HTR-8/SVneo (cell line): ENCODE results near the gene NMRK1.

ENCODE experiments used
- DNase-seq: peaks from one replicate; pipeline ENCODE4 v3.0.0; 2011; ENCODE audit warnings: low spot score, mixed read lengths; ENCODE audit not compliant: insufficient read length
- FAIRE-seq: peaks from 2 replicates; lab custom pipeline; 2011; peaks lifted over from hg19 to GRCh38; lab: Jason Lieb, UNC

The NMRK1 gene

DNA sequence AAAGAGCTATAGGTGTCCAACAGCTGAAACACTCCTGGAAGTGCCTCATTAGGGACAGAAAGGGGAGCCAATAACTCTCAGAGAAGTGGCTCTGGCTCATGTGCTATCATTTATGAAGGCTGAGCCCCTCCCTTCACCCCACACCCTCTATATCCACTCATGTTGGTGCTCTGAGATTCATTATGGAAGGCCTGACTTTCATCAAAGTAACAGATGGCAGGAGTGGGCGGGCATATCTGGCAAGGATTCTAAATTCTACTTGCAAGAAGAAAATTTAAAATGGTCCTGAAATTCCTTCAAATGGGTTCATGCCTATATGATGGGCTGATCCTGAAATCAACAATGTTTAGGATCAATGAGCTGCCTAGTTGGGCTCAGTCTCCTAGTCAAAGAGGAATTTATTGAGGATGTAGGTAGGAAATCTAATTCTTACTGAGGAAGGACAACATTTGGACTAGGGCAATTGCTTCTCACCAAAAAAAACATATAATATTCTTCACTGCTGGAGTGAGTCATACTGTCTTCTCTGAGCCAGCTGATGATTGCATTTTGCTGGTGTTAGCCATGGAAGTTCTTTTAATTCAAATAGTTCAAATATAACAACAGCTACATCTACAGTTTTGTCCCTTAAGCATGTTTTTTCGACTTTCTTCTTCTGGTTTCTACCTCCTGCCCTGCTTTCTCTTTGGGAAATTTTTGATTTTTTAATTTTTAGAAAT is 23.5 kb downstream of the NMRK1 start:
- DNase-seq (no peak), FAIRE-seq (no peak)

DNA sequence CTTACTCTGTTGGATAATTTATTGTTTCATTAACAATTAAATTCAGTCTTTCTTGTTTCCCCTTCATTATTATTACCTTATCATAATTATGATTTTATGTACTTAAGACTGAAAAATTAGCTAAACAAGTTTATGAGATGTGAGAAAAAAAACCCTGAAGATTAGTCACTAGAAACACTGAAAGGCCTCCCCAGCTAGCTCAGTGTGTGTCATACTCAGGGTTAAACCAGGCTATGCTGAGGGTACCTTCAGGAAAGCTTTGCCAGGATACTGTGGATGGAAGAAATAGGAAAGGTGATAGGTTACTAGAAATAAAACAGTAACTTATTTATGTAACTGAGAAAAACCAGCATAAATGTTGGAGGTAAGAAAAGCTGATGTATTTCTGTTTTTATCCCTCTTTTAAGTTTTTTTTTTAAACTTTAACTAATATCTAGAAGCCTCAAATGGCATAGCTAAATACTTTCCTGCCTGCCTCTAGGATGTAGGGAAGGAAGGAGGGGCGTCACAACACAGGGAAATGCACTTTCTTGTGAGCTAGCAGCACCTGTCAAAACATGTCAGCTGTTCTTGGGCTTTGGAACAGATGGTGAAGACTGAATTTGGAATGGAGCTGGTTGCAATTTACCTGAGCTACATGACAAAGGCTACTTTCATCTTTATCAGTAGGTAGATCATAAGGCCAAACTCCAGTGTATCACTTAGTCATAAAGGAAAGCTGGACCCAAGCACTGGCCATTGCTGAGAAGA is 24.2 kb downstream of the NMRK1 start:
- no peak for FAIRE-seq
- DNase-seq, result no peak

DNA sequence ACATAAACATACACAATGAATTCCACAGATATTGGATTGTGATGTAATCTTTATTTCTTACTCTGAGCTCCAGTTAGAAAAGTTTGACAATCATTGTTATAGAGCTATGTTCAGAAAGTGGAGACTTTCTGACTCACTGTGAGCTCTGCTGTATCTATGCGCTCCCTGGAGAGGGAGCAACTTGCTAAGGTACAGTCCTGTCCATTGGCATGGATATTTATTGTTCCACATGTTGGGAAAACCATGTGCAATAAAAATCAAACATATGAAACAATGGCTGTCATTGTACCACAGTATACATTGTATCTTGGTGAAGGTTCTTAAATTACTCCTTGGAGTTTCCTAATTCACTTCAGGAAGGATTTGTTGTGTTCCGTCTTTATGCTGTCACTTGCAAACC is 26.8 kb downstream of the NMRK1 start:
- no peak for DNase-seq
- no peak for FAIRE-seq

DNA sequence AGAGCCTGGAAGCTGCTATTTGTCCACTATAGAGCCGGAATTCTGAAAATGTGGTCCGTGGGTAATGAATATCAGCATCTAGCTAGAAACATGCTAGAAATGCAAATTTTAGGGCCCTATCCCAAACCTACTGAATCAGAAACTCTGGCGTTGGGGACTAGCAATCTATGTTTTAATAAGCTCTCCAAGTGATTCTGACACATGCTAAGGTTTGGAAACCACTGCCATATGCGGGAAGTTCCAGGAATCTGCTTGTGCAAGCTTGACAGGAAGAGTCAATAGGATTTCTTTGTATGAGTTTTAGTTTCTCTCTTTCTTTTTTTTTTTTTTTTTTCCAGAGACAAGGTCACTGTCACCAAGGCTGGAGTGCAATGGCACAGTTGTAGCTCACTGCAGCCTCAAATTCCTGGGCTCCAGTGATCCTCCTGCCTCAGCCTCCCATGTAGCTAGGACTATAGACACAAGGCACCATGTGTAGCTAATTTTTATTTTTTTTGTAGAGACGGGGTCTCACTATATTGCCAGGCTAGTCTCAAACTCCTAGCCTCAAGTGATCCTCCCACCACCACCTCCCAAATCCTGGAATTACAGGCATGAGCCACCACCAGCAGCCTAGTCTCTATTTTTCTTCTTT is 33.5 kb downstream of the NMRK1 start:
- DNase-seq (no peak), FAIRE-seq (no peak)

DNA sequence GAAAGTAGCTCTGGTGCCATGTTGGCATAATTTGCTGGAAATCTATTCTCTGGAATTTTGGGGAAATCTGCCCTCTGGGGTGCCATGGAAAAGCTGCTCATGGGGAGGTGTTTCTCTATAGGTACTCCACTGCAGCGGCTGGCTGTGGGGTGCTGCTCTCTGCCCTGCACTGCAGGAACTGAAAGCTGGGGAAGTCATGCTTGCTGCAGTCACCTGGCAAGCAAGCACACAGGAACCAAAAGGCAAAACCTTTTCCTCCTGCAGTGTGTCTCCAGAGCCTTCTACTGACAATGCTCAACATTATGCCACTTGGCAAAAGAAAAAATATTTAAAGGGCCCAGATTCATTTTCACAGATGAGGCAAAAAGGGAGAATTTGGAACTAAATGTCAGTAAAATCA is 34.1 kb downstream of the NMRK1 start:
- DNase-seq (no peak), FAIRE-seq (no peak)

DNA sequence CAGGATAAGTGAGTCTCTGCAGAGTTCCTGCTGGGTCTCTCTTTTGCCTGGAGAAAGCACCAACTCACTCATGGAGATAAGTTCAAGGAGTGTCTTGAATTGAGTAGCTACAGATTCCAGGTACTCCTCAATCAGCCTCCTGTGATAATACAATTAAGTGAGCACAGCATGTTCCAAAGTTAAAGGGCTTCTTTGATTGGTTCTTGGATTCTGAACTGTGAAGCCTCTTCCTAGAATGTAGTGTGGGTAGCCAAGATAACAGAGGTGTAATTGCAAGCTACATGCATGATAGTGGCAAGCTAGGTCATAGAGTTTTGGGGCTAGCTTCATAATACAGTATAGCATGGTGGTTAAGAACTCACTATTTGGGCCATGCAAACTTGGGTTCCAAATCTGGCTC is 36.7 kb downstream of the NMRK1 start:
- FAIRE-seq (no peak), DNase-seq (no peak)

DNA sequence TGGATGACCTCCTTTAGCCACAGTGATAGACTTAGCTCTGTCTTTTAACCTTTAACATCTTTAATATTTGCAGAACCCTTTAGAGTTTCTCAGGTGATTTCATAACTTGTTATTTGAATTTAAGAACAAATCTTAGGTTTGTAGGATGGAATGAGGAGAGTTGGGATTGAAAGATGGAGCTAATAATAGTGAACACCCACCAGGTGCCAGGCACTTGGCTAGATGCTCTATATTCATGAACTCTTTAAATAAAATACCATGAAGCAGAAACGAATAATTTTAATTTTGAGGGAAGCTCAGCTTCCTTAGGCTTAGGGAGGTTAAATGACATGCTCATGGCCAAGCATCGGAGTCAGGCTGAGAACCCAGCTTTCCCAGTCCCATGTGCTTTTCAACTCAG is 40.4 kb downstream of the NMRK1 start:
- FAIRE-seq (no peak), DNase-seq (no peak)

DNA sequence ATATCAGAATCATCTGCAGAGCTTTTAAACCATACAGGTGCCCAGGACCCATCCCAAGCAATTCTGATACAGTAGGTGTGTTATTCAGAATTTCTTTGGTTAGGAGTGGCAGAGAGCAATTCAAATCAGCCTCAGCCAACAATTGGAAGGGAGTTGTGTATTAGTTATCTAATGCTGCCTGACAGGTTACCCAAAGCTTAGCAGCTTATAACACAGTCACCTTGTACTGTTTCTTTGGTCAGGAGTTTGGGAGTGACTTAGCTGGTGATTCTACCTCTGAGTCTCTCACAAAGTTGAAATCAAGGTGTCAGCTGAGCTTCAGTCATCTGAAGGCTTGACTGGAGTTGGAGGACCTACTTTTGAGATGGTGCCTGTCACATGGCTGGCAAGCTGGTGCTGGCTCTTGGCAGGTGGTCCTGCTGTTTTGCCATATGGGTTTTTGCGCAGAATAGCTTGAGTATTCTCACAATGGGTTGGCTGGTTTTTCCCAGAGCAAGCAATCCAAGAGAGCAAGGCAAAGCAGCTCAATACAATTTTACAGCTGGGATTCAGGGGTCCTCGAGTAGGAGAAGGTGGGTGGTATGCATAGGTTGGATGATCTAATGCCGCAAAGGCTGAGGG is 41.1 kb downstream of the NMRK1 start:
- FAIRE-seq (no peak), DNase-seq (no peak)

DNA sequence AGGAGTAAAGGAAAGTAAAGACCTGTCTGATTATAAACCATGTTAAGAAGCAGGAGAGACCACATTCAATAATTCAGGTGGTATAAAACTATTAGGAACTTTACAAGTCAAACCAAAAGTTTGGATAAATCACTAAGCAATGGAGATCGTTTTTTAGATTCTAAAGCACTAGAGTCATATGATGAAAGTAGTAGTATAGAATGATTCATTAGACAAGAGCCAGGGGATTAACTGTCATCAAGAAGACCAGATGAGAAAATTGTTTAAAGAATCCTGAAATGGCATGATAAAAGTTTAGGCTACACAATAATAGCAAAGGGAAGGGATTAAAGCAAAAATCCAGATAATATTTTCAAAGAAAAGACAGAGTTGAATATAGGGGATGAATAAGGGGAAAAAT is 46.9 kb downstream of the NMRK1 start:
- DNase-seq, result no peak
- FAIRE-seq, result no peak

DNA sequence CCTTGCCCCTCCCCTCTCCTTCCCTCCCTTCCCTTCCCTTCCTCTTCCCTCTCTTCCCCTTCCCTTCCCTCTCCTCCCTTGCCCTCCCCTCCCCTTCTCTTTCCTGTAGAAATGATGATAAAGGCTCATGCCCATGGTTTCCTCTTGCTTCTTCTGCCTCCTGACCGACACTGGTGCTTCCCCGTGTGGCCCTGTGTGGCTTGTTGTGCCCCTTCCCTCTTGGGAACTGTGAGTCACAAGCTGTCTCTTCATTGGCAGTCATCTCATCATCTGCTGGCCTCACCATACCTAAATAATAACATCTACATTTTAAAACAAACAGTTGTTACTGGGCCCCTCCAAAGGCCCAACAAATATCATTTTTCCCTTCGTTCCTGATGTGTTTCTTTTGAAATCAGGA is 48.2 kb downstream of the NMRK1 start:
- no peak for DNase-seq
- no peak for FAIRE-seq

DNA sequence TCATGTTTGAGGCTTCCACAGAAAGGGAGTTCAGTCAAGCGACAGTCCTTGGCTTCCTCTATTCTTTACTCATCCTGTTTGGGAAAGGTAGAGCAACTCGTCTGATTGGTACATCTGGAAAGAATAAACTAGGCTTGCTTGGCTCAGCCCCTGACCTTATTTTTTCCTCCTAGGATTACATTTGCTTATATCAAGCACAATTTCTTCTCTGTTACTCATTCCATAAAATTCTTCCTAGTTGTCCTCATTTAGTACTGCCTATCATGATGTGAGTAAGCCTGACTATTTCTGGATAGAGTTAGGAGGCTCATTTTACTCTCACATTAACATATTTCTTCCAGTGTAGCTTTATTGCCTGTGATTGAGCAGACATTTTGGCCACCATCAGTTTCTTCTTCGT is 48.9 kb downstream of the NMRK1 start:
- no peak for DNase-seq

DNA sequence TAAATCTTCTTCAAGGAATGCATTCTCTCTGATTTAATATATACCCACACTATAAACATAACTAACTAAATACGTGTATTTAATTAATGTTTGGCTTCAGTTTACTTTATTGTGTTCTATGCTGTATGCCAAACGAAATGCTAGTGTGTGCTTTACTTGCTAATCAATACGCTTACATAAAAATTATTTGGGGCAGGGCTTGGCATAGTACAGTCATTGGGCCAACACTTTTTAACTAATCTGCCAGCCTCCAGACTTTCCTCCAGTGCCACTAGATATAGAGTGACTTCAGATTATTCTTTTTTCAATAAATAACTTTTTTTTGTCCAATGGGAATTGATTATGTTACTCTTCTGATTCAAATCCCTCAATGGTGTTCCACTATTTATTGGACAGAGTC is 51.2 kb downstream of the NMRK1 start:
- no peak for FAIRE-seq
- DNase-seq, result no peak

More for the DNA sequence above, 48.9 kb downstream of the NMRK1 start:
- FAIRE-seq, result no peak

DNA sequence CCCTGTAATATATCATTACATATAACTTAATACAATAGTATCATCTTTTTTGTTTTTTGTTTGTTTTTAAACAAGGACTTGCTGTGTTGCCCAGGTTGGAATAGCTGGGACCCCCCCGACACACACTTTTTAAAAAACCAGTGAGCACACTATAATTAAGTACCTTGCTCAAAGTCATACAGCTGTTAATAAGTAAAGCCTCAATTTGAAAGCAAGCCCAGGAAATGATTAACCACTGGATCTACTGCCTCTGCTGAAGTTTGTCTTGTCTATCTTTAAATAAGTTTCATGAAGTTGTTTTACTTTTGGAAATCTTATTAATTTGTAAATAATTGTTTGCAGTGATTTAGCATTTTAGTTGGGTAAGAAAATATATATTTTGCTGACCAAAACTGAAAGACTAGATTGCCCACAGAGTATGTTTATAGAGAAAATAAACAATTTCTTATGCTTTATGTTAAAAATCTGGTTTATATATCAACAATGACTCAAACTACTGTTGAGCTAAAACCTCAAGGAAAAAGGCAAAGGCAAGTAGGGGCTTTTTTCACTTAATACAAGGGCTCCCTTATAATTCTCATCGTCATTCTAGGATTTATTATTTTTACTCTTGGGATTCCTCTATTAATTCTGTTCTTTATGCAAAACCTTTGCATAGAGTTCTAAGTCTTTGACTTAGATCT is 54.0 kb downstream of the NMRK1 start:
- DNase-seq, result no peak
- FAIRE-seq, result no peak

DNA sequence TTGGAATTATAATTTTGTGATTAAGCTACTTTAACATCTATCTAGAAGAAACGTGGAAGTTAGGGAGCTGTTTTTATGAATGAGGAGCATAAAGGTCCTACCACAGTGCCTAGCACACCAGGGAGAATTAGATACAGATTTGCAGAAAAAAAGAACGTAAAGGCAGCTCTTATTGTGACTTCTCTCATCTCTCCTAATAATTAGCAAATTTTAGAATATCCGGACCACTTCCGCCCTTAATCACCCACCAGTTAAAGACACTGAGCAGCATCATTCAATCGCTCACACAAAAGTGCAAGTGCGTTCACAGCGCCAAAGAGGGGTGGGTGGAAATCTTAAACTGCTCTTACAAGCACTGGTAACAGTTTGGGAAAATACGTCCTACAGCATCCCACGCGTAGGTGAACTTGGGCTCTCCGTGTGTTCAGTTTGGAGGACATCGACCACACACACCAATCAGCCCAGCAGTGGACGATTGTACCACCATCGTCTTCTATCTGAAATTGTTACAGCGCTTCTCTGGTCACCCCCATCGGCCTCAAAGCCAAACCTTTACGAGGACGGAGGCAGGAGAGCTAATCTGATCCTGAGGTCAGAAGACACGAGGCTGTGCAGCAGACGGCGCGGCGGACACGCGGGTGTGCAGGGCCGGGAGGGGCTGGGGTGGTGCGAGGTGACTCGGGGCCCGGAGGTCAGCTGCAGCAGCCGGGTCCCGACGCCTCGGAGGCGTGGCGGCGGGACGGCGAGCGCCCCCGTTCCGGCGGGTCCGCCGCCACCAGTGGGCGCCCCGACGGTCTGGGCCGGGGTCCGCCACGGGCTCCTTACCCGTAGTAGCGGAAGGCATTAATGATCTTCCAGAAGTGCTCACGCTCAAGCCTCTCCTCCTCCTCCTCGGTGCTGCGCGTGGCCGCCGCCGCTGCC is 60.5 kb downstream of the NMRK1 start:
- DNase-seq (peak; percentile 35), FAIRE-seq (peak; percentile 16)

DNA sequence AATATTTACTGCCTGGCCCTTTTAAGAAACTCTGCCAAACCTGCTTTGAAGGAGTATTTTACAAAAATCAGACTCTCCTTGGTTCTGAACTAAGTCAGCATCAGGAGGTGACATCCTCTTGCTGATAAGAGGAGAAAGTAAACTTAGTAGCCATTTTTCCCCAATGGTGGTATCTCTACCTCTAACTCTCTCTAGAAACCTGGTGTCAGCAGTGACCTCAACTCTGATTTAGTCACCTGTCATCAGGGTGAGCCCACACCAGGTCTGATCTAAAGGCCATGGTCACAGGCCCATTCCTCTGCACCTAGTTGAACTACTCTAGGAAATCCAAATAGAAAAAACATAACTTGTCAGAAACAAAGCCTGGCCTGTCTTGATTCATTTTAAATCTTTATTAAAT is 64.1 kb downstream of the NMRK1 start:
- no peak for FAIRE-seq
- no peak for DNase-seq

DNA sequence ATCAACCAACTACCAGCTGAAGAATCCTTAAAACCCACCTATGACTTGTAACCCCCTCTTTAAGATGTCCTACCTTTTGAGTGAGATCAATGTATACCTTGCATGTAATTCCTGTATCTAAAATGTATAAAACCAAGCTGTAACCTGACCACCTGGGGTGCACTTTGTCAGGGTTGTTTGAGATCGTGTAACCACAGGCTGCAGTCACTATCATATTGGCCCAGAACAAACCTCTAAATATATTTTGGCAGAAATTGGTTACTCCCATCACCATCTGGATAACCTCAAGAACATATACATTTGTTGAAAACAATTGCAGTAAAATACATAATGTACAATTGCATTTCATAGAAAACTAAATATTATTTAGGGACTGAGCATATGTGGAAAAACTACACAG is 68.3 kb downstream of the NMRK1 start:
- no peak for FAIRE-seq
- no peak for DNase-seq

DNA sequence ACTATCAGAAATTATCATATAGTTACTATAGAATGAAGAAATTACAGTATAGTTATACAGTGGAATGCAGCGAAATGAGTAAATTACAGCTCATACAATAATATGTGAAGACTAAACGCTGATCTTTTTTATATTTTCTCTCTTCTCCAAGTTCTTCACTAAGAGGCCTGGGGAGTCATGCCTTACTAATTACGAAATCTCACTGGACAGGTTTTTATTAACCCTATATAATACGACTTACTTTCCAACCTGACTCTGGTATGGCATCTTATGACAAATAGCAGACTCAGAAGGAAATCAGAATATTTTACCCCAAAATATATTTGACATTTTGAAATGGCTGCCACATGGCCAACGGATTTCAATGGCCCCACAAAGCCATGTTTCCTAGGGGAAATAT is 68.9 kb downstream of the NMRK1 start:
- DNase-seq (no peak), FAIRE-seq (no peak)

DNA sequence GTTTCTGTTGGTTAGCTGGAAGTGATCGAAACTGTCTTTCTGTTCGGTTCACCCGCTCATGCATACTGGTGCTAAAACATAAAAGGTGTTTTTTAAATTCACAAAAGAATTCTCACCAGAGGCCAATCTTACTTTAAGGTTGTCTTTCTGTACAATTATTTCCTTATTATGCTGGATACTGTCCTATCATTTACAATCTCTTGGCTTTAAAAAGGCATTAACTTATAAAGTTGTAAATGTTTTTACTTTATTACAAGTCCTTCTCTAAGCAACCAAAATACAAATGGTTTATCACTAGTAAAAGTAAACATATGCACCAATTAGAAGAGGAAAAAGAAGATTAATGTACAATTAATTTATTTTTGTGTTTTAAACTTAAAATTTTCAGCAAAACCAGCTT is 70.6 kb downstream of the NMRK1 start:
- DNase-seq, result no peak
- no peak for FAIRE-seq

DNA sequence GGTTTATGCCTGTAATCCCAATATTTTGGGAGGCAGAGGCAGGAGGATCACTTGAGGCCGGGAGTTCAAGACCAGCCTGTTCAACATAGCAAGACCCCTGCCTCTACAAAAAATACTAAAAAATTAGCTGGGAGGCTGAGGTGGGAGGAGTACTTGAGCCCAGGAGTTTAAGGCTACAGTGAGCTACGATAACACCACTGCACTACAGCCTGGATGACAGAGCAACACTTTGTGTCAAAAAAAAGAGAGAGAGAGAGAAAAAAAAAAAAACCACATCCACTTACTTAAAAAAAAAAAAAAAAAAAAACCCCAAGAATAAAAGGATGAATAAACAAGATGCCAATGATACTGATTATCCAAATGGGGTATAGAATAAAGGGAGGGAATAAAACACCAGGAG is 74.2 kb downstream of the NMRK1 start:
- no peak for DNase-seq
- FAIRE-seq, result no peak
